ENCODE measurements around the gene ZNF629.

The ZNF629 gene

DNA sequence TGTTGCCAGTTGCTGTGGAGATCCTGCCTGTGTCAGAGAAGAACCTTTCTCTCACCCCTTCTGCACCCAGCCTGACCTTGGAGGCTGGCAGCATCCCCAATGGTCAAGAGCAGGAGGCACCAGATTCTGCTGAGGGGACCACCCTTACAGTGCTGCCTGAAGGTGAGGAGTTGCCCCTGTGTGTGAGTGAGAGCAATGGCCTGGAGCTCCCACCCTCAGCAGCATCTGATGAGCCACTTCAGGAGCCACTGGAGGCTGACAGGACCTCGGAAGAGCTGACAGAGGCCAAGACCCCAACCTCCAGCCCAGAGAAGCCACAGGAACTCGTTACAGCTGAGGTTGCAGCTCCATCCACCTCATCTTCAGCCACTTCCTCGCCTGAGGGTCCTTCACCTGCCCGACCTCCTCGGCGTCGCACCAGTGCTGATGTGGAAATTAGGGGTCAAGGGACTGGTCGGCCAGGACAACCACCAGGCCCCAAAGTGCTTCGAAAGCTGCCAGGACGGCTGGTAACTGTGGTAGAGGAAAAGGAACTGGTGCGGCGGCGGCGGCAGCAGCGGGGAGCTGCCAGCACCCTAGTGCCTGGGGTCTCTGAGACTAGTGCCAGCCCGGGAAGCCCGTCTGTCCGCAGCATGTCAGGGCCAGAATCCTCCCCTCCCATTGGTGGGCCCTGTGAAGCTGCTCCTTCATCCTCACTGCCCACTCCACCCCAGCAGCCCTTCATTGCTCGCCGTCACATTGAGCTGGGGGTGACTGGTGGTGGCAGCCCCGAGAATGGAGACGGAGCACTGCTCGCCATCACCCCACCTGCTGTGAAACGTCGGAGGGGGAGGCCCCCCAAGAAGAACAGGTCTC lies 49.0 kb downstream of the ZNF629 start:
- Histone ChIP-seq H3K27ac (no peak overlapping the region), H3K4me3 (no peak overlapping the region)
- DNase-seq (ENCODE audit: low spot score): no peak
- TF ChIP-seq CTCF (IDR thresholded peaks at IDR 0.05): no peak

DNA sequence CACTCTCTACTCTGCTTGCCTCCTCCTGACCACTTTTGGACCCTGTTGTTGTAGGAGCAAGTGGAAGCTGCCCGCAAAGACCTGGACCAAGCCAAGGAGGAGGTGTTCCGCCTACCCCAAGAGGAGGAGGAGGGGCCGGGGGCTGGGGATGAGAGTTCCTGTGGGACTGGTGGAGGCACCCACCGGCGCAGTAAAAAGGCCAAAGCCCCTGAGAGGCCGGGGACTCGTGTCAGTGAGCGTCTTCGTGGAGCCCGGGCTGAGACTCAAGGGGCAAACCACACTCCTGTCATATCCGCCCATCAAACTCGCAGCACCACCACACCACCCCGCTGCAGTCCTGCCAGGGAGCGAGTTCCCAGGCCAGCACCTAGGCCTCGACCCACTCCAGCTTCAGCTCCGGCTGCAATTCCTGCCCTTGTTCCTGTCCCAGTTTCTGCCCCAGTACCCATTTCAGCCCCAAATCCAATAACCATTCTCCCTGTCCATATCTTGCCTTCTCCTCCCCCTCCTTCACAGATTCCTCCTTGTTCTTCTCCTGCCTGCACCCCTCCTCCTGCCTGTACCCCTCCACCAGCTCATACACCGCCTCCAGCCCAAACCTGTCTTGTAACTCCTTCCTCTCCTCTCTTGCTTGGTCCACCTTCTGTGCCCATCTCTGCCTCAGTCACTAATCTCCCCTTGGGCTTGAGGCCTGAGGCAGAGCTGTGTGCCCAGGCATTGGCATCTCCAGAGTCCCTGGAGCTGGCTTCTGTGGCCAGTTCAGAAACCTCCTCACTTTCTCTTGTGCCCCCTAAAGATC lies 49.8 kb downstream of the ZNF629 start:
- Histone ChIP-seq H3K4me3 (no peak overlapping the region), H3K27ac (no peak overlapping the region)
- TF ChIP-seq CTCF (IDR thresholded peaks at IDR 0.05): no peak
- DNase-seq (ENCODE audit: low spot score): no peak

DNA sequence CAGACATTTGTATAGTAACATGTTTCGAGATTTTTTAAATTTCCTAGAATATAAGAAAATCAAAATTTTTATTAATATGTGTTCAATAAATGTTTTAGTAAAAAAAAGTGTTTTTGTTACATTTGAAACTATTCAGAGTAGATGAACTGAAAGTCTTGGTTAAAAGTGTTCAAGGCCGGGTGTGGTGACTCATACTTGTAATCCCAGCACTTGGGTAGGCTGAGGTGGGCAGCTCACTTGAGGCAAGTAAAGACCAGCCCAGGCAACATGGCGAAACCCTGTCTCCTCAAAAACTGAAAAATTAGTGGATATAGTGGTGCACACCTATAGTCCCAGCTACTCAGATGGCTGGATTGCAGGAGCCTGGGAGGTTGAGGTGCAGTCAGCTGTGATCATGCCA lies 55.6 kb downstream of the ZNF629 start:
- no peak for DNase-seq (ENCODE audit: low spot score)
- no peak for TF ChIP-seq CTCF (IDR thresholded peaks at IDR 0.05)
- no peak overlapping the region for H3K27ac ChIP-seq
- no peak overlapping the region for H3K4me3 ChIP-seq

- TF ChIP-seq CTCF (IDR thresholded peaks at IDR 0.05): no peak
- H3K4me3 ChIP-seq: no peak overlapping the region
- DNase-seq (ENCODE audit: low spot score): no peak
- no peak overlapping the region for H3K27ac ChIP-seq
Observed at GRCh38 chr16:30728899-30729672, 57.9 kb downstream of the ZNF629 start.

Data from coronary artery (tissue), 2 donors.